Stimulated activated CD4-positive, alpha-beta T cell treated with anti-CD3 and anti-CD28 coated beads, Interleukin-12 subunit alpha, Interleukin-12 subunit beta, amount 100 ng/mL, for 4 hours (primary cell): ENCODE results near the gene PFKP.
"Not testable (repeated sequence)": the region's sequence is repeated elsewhere in the genome, so short reads cannot be mapped to it uniquely, and the experiment has no call there.

Experiments used
- DNase-seq: peaks from one replicate; pipeline ENCODE4 v3.0.0-alpha.2; 2020

PFKP gene

GRCh38 chr10:3167611-3168330 is 100.4 kb downstream of the PFKP start:
- DNase-seq = no peak

GRCh38 chr10:3169271-3169670 is 101.9 kb downstream of the PFKP start:
- DNase-seq = no peak

DNA sequence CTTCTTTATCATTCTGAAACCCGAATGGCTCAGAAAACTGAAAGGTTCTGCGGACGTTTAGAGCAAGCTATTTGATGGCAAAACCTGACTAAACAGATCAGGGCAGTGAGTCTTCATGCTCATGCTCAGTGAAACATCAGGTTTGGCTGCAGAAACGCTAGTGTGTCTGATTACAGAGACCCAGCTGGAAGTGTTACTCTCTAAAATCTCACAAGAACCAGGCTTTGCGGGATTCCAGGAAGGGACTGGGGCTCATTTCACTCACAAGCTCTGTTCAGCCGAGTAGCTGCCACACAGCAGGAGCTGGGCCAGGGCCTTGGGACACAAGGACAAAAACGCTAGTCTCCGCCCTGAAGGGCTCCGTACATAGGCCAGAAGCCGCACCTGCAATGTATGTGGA is 102.3 kb downstream of the PFKP start:
- DNase-seq = no peak

- DNase-seq = not testable (repeated sequence)
These were observed 104.1 kb downstream of the PFKP start for GRCh38 chr10:3171488-3171887.

GRCh38 chr10:3172081-3172445 is 104.7 kb downstream of the PFKP start:
- DNase-seq = peak; percentile 39

DNA sequence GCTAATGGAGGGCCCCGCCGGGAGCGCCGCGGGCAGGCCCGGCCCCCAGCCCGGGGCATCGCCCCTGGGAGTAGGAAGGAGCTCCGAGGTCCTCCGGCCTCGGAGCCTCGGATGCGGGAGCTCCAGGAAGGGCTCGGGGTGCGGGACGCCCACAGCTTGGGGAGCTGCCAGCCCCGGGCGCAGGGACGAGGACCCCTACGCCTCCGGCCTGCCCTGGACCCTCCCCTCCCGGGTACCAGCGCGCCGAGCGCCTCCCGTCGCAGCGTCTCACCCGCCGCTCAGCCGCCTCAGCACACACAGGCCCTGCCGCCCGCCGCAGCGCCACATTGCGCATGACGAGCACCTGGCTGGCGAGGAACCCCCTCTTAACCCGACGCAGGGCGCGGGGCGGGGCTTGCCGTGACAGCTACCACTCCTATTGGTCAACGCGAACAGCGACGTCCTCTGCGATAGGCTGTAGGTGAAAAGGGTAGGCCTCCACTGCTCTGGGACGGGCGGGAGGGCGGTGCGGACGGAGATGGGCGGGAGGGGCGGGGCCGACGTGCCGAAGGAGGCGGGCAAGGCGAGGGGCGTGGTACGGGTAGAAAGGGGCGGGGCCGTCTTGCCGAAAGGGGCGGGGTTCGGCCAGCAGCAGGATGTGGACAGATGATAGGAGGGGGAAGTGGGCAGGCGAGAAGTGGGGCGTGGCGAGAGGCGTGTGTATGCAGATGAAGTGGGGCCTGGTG is 105.3 kb downstream of the PFKP start, which contains the start of gene PITRM1:
TSS of gene PITRM1 (minus strand) at position 337 of the 725 bp plus-strand sequence. CDS start at position 327, 10 bp downstream.
- peak; percentile 98 for DNase-seq

DNA sequence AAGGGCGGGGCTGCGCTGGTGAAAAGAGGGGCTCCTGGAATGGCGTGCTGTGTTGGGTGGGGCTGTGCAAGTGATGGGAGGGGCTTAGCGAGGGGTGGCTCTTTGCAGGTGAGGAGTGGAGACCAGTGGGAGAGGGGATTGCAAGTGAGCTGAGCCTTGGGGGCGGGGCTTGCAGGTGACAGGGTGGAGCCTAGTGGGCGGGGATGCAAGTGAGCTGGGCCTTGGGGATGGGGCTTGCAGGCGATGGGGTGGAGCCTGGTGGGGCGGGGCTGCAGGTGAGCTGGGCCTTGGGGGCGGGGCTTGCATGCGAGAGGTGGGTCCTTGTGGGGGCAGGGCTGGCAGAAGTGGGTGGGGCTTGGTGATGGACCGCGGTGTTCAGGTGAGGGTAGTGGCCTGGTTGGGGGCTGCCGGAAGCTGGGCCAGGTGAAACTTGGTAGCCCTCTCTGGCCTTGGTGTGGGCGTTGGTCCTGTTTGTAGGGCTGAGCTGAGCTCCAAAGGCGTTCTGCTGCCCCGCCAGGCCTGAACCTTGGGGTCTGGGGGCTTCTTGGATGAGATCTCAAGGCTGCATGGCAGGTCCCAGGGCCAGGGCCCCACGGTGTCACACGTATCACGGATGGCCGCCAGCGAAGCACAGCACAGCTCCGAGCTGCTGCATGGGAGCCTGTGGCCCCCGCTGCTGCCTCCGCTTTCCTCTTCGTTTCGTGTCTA is 106.0 kb downstream of the PFKP start:
- DNase-seq = no peak

DNA sequence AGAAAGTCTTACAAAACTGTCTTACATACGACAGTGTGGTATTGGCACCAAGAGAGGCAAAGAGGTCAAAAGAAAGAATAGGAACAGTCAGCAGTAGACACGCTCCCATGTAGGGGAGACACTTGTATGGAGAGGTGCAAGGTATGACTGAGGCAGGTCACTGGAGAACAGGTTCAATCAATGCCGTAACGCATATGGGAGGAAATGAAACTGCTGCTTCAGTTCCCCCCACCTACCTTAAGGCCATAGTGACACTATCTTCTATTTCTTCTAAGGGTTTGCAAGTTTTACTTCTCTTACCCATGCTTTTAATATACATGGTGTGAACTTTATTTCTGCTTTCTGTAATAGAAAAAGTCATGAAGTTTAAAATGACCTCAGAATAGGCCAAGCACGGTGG is 110.7 kb downstream of the PFKP start:
- no peak for DNase-seq

DNA sequence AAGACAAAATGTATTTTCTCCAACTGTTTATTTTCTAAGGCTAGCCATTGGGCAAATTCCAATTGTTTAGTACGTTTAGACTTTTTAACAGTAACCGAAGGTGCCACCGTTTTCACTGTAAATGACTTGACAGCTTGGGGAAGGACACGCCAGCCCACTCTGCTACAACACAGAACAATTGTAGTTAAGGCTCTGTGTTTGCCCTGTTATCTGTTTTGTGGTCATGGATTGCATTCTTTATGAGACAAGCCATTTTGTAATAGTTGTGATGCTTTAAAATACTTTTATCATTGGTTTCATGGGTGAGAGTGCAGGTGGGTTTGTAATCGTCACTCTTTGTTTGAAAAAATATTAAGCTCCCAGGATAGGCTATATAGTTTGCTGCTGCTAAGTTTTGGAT is 111.8 kb downstream of the PFKP start:
- no peak for DNase-seq

DNA sequence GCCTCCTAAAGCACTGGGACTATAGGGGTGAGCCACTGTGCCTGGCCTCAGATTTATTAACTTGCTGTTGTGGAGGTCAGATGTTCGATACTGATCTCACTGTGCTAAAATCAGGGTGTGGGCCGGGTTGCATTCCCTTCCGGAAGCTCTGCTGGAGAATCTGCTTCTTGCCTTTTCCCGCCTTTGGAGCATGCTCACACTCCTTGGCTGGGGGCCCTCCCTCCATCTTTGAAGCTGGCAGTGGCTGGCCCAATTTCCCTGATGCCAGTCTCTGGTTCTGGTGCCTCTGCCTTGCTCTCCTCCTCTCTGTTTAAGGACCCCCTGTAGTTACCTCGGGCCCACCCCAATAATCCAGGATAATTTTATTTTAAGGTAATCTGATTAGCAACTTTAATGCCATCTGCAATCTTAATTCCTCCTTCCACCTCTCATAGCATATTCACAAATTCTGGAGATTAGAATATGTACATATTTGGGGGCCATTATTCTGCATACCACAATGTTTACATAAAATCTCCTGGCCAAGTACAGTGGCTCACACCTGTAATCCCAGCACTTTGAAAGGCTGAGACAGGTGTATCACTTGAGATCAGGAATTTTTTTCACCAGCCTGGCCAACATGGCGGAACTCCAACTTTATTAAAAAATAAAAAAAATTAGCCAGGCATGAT is 113.1 kb downstream of the PFKP start:
- DNase-seq = no peak

DNA sequence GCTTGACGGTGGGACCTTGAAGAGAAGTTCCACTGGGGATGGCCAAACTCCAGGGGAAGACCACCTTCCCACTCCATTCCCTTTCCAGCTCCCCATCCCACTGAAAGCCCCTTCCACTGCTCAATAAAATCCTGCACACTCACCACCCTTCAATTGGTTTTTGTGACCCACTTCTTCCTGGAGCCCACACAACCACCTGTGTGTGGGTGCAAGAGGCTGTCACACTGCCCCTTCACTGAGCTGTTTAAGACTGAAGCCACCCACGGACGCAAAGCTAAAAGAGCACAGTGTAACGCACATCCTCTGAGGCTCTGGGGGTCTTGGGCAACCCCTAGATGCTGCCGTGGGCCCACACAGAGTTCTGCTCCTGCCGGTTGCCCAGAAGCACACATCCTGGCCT is 118.0 kb downstream of the PFKP start:
- DNase-seq = no peak

GRCh38 chr10:3186368-3186767 is 119.0 kb downstream of the PFKP start:
- DNase-seq = peak; percentile 34
